Upper lobe of right lung (tissue), 1 donor: ENCODE data around the gene CCNB1IP1. TPM values are rescaled to one million over a fixed set of nuclear protein-coding genes. Genes with fewer than 3 reads are reported as not detected.
"Not testable (repeated sequence)": the region's sequence is repeated elsewhere in the genome, so short reads cannot be mapped to it uniquely, and the experiment has no call there.

Experiments used
- ATAC-seq: fragments of 200-7000 bp; cut with Tn5 transposase; one replicate; pipeline ENCODE4 v1.9.1; 2020; ENCODE audit warnings: mild to moderate bottlenecking, moderate library complexity
- DNase-seq: peaks from one replicate; pipeline ENCODE4 v3.0.0-alpha.2; 2020
- H3K27ac ChIP-seq: fragments of 200-600 bp; one replicate; pipeline ENCODE4 v1.8.0; 2022
- H3K27me3 ChIP-seq: fragments of 200-600 bp; one replicate; pipeline ENCODE4 v1.8.0; 2022; ENCODE audit warnings: mild to moderate bottlenecking
- H3K36me3 ChIP-seq: fragments of 200-600 bp; one replicate; pipeline ENCODE4 v1.8.0; 2022
- H3K4me1 ChIP-seq: fragments of 200-600 bp; one replicate; pipeline ENCODE4 v1.8.0; 2022
- H3K4me3 ChIP-seq: fragments of 200-600 bp; one replicate; pipeline ENCODE4 v1.8.0; 2022; ENCODE audit warnings: mild to moderate bottlenecking
- H3K9me3 ChIP-seq: fragments of 200-600 bp; one replicate; pipeline ENCODE4 v1.8.0; 2022
- intact Hi-C: fragments of 100-400 bp; cut with DNase I; formaldehyde crosslinking; loops from one replicate; pipeline ENCODE4 v1.11.0; 2022
- total RNA-seq: library from RNA; stranded (reverse); fragmentation: NEBNext Ultra II Directional; extraction: Animal tissue kit (Norgen Biotek cat#: 25700); gene quantifications from one replicate; pipeline ENCODE4 v1.2.1, GENCODE V29; 2021
- TF ChIP-seq, protein P1 (sequence below): fragments of 200-600 bp; IDR thresholded peaks from one replicate; pipeline ENCODE4 v1.8.0; 2022; ENCODE audit warnings: antibody characterized with exemption
- donor health status: DM: no; HTN: yes; CAD: no; lungs with severe emphysema.

CCNB1IP1 gene
- total RNA-seq, 1 donor from 2014 or later, result 37.9 TPM

DNA sequence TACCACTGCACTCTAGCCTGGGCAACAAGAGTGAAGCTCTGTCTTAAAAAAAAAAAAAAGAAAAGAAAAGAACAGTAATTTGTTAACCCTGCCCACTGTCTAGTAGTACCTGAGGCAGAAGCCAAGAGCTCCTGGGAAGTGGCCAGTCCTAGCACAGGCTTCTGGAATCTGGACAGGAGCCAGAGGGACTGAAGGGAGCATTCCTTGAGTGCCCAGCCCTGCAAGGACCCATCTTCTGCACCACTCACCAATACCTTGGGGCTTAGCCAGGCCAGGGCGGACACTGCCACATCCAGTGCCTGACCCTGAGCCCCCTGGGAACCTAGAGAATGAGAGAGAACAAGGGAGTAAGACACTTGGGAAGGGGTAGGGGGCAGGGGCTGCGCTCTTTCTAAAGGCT lies 44.1 kb upstream of the CCNB1IP1 start:
- no peaks in the 10 kb centered on the region for H3K27me3 ChIP-seq
- H3K4me3 ChIP-seq, result no peak overlapping the region
- DNase-seq (no peak), ATAC-seq (peak; percentile 48)
- peaks cover 98% of the 10 kb centered on the region for H3K36me3 ChIP-seq
- TF ChIP-seq, protein P1, sequence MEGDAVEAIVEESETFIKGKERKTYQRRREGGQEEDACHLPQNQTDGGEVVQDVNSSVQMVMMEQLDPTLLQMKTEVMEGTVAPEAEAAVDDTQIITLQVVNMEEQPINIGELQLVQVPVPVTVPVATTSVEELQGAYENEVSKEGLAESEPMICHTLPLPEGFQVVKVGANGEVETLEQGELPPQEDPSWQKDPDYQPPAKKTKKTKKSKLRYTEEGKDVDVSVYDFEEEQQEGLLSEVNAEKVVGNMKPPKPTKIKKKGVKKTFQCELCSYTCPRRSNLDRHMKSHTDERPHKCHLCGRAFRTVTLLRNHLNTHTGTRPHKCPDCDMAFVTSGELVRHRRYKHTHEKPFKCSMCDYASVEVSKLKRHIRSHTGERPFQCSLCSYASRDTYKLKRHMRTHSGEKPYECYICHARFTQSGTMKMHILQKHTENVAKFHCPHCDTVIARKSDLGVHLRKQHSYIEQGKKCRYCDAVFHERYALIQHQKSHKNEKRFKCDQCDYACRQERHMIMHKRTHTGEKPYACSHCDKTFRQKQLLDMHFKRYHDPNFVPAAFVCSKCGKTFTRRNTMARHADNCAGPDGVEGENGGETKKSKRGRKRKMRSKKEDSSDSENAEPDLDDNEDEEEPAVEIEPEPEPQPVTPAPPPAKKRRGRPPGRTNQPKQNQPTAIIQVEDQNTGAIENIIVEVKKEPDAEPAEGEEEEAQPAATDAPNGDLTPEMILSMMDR, result no peak
- intact Hi-C loops, result no loop called here
- no peak overlapping the region for H3K27ac ChIP-seq
- no peaks in the 10 kb centered on the region for H3K4me1 ChIP-seq
- H3K9me3 ChIP-seq, result no peaks in the 10 kb centered on the region

GRCh38 chr14:20376071-20376588 lies 43.1 kb upstream of the CCNB1IP1 start:
- no peak overlapping the region for H3K4me3 ChIP-seq
- DNase-seq, result no peak
- TF ChIP-seq, protein P1, result no peak
- H3K4me1 ChIP-seq, result no peaks in the 10 kb centered on the region
- no peaks in the 10 kb centered on the region for H3K27me3 ChIP-seq
- ATAC-seq, result no peak
- intact Hi-C loops, result no loop called here
- H3K9me3 ChIP-seq, result no peaks in the 10 kb centered on the region
- peaks cover 97% of the 10 kb centered on the region for H3K36me3 ChIP-seq
- H3K27ac ChIP-seq, result no peak overlapping the region

- intact Hi-C loops, result no loop called here
- Histone ChIP-seq H3K27me3 (no peaks in the 10 kb centered on the region), H3K4me1 (no peaks in the 10 kb centered on the region), H3K36me3 (peaks cover 97% of the 10 kb centered on the region), H3K4me3 (no peak overlapping the region), H3K9me3 (no peaks in the 10 kb centered on the region), H3K27ac (no peak overlapping the region)
- no peak for DNase-seq
- TF ChIP-seq, protein P1, result no peak
- ATAC-seq, result no peak
Observed at GRCh38 chr14:20375471-20375870, 42.4 kb upstream of the CCNB1IP1 start.

DNA sequence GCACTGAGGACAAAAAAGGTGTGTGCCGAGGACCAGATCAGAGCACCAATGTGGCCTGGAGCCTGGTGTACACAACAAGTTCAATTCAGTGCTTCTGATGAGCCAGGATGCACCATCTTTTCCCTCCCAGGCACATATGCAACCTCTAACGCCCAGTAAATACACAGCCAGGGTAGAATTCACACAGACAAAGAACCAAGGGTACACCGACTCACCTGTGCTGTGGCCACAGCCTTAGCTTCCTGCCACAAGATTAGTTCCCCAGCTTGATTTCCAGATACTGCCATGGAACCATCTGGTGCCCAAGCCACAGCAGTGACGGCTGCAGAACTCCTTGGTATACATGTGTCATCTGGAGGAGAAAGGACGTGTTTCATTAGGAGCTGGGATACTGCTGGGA lies 39.7 kb upstream of the CCNB1IP1 start:
- Histone ChIP-seq H3K27me3 (no peaks in the 10 kb centered on the region), H3K27ac (no peak overlapping the region), H3K36me3 (peaks cover 97% of the 10 kb centered on the region), H3K4me3 (no peak overlapping the region), H3K4me1 (no peaks in the 10 kb centered on the region), H3K9me3 (no peaks in the 10 kb centered on the region)
- TF ChIP-seq, protein P1, result no peak
- intact Hi-C loops, result no loop called here
- ATAC-seq (no peak), DNase-seq (no peak)

- no peak overlapping the region for H3K4me3 ChIP-seq
- H3K27me3 ChIP-seq, result no peaks in the 10 kb centered on the region
- no peak for ATAC-seq
- no peaks in the 10 kb centered on the region for H3K4me1 ChIP-seq
- peaks cover 86% of the 10 kb centered on the region for H3K36me3 ChIP-seq
- TF ChIP-seq, protein P1, result no peak
- no peaks in the 10 kb centered on the region for H3K9me3 ChIP-seq
- H3K27ac ChIP-seq, result no peak overlapping the region
- no peak for DNase-seq
- intact Hi-C loops, result no loop called here
Observed at GRCh38 chr14:20365928-20366327, 32.8 kb upstream of the CCNB1IP1 start.

GRCh38 chr14:20358474-20358873 lies 25.4 kb upstream of the CCNB1IP1 start:
- H3K4me1 ChIP-seq, ATAC-seq, intact Hi-C loops, H3K4me3 ChIP-seq, H3K27me3 ChIP-seq, H3K27ac ChIP-seq, H3K9me3 ChIP-seq, DNase-seq: not testable (repeated sequence)
- peaks cover 72% of the 10 kb centered on the region for H3K36me3 ChIP-seq
